Activated CD4-positive, CD25-positive, alpha-beta regulatory T cell (primary cell): ENCODE results near the gene EXPH5.

Experiments
- DNase-seq, 4 experiments: peaks; one replicate each; lab custom pipeline; 2025; lab: John Stamatoyannopoulos, UW

The EXPH5 gene

GRCh38 chr11:108518581-108518980 is 75.0 kb downstream of the EXPH5 start:
- DNase-seq = no peak

GRCh38 chr11:108516125-108516524 is 77.4 kb downstream of the EXPH5 start:
- no peak for DNase-seq

GRCh38 chr11:108512708-108513107 is 80.9 kb downstream of the EXPH5 start:
- no peak for DNase-seq

GRCh38 chr11:108511851-108512474 is 81.6 kb downstream of the EXPH5 start:
- DNase-seq = no peak

GRCh38 chr11:108508653-108509593 is 84.6 kb downstream of the EXPH5 start:
- DNase-seq = no peak

GRCh38 chr11:108501396-108501795 is 92.2 kb downstream of the EXPH5 start:
- DNase-seq = no peak

- no peak for DNase-seq
These were observed 92.8 kb downstream of the EXPH5 start for GRCh38 chr11:108500721-108501120.

GRCh38 chr11:108500169-108500568 is 93.4 kb downstream of the EXPH5 start:
- no peak for DNase-seq

- no peak for DNase-seq
These were observed 94.7 kb downstream of the EXPH5 start for GRCh38 chr11:108498816-108499408.

- DNase-seq = peak; percentile 8 to 26 (median 19)
These were observed 95.3 kb downstream of the EXPH5 start, which contains the start of gene POGLUT3 for GRCh38 chr11:108498046-108498815. TSS of gene POGLUT3 (minus strand) at chr11:108498384. CDS start at chr11:108498366, 18 bp downstream.

- DNase-seq = peak in 3 of 4 experiments; percentile 8 to 28 (median 15)
These were observed 96.1 kb downstream of the EXPH5 start for GRCh38 chr11:108497317-108498045.

- no peak for DNase-seq
These were observed 96.8 kb downstream of the EXPH5 start for GRCh38 chr11:108496643-108497256.

- no peak for DNase-seq
These were observed 98.2 kb downstream of the EXPH5 start for GRCh38 chr11:108495326-108495725.

GRCh38 chr11:108494182-108494581 is 99.4 kb downstream of the EXPH5 start:
- no peak for DNase-seq

GRCh38 chr11:108491936-108492335 is 101.6 kb downstream of the EXPH5 start:
- DNase-seq = no peak

- DNase-seq = no peak
These were observed 106.7 kb downstream of the EXPH5 start for GRCh38 chr11:108486828-108487227.

- DNase-seq = no peak
These were observed 107.2 kb downstream of the EXPH5 start for GRCh38 chr11:108486331-108486730.

- no peak for DNase-seq
These were observed 110.4 kb downstream of the EXPH5 start for GRCh38 chr11:108483163-108483562.

- no peak for DNase-seq
These were observed 118.7 kb downstream of the EXPH5 start for GRCh38 chr11:108474664-108475463.

- DNase-seq = no peak
These were observed 120.9 kb downstream of the EXPH5 start for GRCh38 chr11:108472681-108473080.
